ENCODE measurements around the gene GATAD2B.
A peak's percentile ranks its signal among the peaks of the same experiment; 100 is the strongest.

DNA sequence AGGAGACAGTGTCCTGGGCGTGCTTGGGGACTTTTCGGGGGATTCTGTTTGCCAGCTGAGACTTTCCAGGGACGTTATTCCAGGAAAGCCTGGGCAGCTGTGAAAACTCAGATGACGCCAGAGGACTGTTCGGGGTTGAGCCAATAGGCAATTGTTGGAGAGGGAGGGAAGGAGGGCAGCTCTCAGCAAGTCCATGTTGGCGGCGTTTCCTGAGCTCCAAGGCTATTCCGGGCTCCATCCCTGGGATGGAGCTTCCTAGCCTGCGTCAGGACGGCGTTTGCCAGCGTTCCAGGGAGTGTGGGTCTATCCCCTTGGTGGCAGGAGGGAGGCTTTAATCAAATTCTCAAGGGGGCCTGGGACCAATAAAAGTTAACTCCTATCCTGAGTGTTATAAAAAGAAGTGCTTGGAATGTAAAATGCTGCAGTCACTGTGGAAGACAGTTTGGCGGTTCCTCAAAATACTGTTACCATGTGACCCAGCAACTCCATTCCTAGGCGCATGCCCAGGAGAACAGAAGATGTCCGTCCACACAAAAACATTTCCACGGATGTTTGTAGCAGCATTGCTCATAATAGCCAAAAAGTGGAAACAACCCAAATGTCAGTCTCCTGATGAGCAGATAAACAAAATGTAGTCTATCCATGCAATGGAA lies 132.3 kb downstream of the GATAD2B start:
- TF ChIP-seq CTCF (IDR thresholded peaks at IDR 0.05) (no peak), EP300 (IDR thresholded peaks at IDR 0.05) (peak; percentile 90)

Measured in stomach (tissue), 4 donors.